ENCODE results near the gene RPL31. TPM values are rescaled to one million over a fixed set of nuclear protein-coding genes. Genes with fewer than 3 reads are reported as not detected.

The RPL31 gene
- total and polyA plus RNA-seq, 12 donors: 413 to 4,491 (median 1,112) TPM

DNA sequence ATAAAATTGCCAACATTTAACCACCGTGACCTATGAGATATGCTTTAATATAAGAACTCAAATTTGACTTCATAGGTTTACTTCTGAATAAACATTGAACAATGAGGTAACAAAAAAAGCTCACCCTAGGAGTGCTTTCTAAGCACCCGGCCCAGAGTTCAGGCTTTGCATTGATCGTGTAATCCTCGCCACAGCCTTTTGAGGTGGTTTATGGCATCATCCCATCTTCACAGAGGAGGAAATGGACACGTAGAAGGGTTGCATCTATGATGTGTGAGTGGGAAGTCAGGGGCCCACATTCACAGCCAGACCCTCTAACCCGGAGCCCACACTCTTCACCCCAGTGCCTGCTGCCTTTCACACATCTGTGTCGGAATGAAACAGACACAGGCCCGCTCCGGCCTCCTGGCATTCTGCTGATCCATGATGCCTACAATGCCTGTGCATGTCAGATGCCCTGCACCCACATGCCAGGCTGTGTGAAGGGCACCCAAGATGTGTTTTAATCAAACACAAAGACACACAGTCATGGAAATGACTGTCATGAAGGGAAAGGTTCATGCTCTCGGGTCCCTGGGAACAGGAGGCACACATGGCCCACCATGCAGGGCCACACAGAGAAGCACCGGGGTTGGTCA lies 48.6 kb upstream of the RPL31 start:
- Histone ChIP-seq H3K27ac (no peak overlapping the region), H3K27me3 (no peaks in the 10 kb centered on the region), H3K36me3 (replicated peaks in 1 of 2) (no peaks in the 10 kb centered on the region), H3K4me3 (no peak overlapping the region), H3K9me3 (replicated peaks in 1 of 3) (no peaks in the 10 kb centered on the region), H3K4me1 (replicated peaks in 1 of 2) (peaks cover 0 to 10% of the 10 kb centered on the region in 2 donors)
- DNase-seq: no peak
- intact Hi-C loops (cut with DNase I): no loop called here
- TF ChIP-seq POLR2A (IDR thresholded peaks at IDR 0.05): no peak
- TF ChIP-seq, protein P1, sequence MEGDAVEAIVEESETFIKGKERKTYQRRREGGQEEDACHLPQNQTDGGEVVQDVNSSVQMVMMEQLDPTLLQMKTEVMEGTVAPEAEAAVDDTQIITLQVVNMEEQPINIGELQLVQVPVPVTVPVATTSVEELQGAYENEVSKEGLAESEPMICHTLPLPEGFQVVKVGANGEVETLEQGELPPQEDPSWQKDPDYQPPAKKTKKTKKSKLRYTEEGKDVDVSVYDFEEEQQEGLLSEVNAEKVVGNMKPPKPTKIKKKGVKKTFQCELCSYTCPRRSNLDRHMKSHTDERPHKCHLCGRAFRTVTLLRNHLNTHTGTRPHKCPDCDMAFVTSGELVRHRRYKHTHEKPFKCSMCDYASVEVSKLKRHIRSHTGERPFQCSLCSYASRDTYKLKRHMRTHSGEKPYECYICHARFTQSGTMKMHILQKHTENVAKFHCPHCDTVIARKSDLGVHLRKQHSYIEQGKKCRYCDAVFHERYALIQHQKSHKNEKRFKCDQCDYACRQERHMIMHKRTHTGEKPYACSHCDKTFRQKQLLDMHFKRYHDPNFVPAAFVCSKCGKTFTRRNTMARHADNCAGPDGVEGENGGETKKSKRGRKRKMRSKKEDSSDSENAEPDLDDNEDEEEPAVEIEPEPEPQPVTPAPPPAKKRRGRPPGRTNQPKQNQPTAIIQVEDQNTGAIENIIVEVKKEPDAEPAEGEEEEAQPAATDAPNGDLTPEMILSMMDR (IDR thresholded peaks at IDR 0.05): no peak
- 89 to 95% (median 93%) methylated on average over 8 to 11 of the region's 11 CpGs for WGBS, 4 donors

DNA sequence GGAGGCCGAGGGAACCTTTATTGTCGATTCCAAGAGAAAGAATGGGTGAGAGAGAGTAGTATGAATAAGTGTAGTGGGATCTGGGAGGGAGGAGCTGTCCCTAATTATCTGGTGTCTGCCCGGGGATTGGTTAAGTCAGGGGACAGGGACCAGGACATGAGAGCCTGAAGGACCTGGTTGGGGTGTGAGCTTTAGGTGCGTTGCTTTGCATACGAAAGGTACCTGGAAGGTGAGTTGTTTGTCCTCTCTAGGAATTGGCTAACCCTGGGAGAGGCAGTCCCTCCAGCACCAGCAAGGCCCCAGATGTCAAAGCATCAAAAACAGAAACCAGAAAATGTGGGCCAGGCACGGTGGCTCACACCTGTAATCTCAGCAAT lies 48.1 kb upstream of the RPL31 start:
- H3K4me3 ChIP-seq: no peak overlapping the region
- H3K9me3 ChIP-seq (replicated peaks in 1 of 3): no peaks in the 10 kb centered on the region
- TF ChIP-seq POLR2A (IDR thresholded peaks at IDR 0.05): no peak
- TF ChIP-seq, protein P1 (IDR thresholded peaks at IDR 0.05): no peak
- no peaks in the 10 kb centered on the region for H3K27me3 ChIP-seq
- no peak for DNase-seq
- peaks cover 0 to 10% of the 10 kb centered on the region in 2 donors for H3K4me1 ChIP-seq (replicated peaks in 1 of 2)
- 75 to 97% (median 83%) methylated on average over 6 of the region's 6 CpGs for WGBS, 4 donors
- intact Hi-C loops (cut with DNase I): no loop called here
- no peaks in the 10 kb centered on the region for H3K36me3 ChIP-seq (replicated peaks in 1 of 2)
- H3K27ac ChIP-seq: no peak overlapping the region

DNA sequence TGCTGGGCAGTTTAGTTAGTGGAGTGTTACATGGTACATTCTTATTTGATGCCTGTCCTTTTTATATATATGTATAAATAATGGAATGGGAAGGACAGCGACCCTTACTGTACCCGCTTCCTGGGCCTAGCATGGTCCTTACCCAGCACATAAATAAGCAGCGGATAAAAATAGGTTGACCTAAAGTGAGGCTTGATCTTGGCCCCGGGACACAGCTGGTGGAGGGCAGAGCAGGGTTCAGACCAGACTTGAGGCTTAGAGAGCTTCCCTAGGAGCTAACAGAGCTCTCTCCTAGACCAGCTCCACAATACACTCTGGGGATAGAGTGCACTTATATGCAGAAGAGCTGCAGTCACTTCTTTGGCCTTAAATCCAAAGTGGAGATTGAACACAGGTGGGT lies 46.9 kb upstream of the RPL31 start:
- DNase-seq: no peak
- Histone ChIP-seq H3K4me1 (replicated peaks in 1 of 2) (peaks cover 0 to 10% of the 10 kb centered on the region in 2 donors), H3K36me3 (replicated peaks in 1 of 2) (no peaks in the 10 kb centered on the region), H3K27me3 (no peaks in the 10 kb centered on the region), H3K9me3 (replicated peaks in 1 of 3) (no peaks in the 10 kb centered on the region), H3K4me3 (no peak overlapping the region), H3K27ac (no peak overlapping the region)
- 93 to 96% (median 94%) methylated on average over 4 of the region's 4 CpGs for WGBS, 4 donors
- intact Hi-C loops (cut with DNase I): no loop called here
- TF ChIP-seq, protein P1 (IDR thresholded peaks at IDR 0.05): no peak
- no peak for TF ChIP-seq POLR2A (IDR thresholded peaks at IDR 0.05)

DNA sequence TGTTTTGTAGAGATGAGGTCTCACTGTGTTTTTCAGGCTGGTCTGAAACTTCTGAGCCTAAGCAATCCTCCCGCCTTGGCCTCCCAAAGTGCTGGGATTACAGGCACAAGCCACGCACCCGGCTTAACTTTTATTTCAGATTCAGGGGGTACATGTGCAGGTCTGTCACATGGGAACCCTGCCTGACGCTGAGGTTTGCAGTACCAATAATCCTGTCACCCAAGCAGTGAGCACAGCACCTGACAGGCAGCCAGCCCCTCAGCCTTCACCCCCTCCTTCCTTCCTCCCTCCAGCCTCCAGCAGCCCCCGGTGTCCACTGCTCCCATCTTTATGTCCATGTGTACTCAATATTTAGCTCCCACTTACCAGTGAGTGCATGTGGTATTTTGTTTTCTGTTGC lies 46.0 kb upstream of the RPL31 start:
- Histone ChIP-seq H3K9me3 (replicated peaks in 1 of 3) (no peaks in the 10 kb centered on the region), H3K27ac (no peak overlapping the region), H3K27me3 (no peaks in the 10 kb centered on the region), H3K4me1 (replicated peaks in 1 of 2) (peaks cover 0 to 10% of the 10 kb centered on the region in 2 donors), H3K36me3 (replicated peaks in 1 of 2) (no peaks in the 10 kb centered on the region), H3K4me3 (no peak overlapping the region)
- intact Hi-C loops (cut with DNase I): no loop called here
- WGBS, 4 donors: 95 to 99% (median 97%) methylated on average over 5 of the region's 5 CpGs
- DNase-seq: no peak
- no peak for TF ChIP-seq POLR2A (IDR thresholded peaks at IDR 0.05)

All from adrenal gland (tissue), 12 donors.